ENCODE data around the gene EGLN2.

GRCh38 chr19:40762754-40763470, 36.1 kb upstream of the EGLN2 start:
- TF ChIP-seq CTCF (conservative IDR thresholded peaks at IDR 0.05 in 1 of 2, IDR thresholded peaks at IDR 0.05 in 1 of 2; ENCODE audit: extremely low read depth in 1 of 2, insufficient read depth in 1 of 2, low read depth in 1 of 2, low read length in 2 of 2) (no peak), EZH2 (IDR thresholded peaks at IDR 0.05; ENCODE audit: borderline replicate concordance, low read length) (no peak)
